HCT116 (cell line): ENCODE data around the gene PKD2L2. TPM values are rescaled to one million over a fixed set of nuclear protein-coding genes. Genes with fewer than 3 reads are reported as not detected.

Source experiments
- ATAC-seq: fragments of 200-7000 bp; cut with Tn5 transposase; 2 replicates; pipeline ENCODE4 v1.9.1; 2020; ENCODE audit warnings: mild to moderate bottlenecking, moderate library complexity
- BruUV-seq: library from RNA; stranded (reverse); fragments of 400-500 nt; replicated peaks from 2 replicates; lab custom pipeline; 2021; lab: Mats Ljungman, UMichigan
- CTCF ChIA-PET: fragments of 300-600 bp; sonication (Branson Sonifier 250); formaldehyde crosslinking; loops from one replicate; lab custom pipeline; 2021; ENCODE audit warnings: antibody characterized with exemption; lab: Charles Lee
- POLR2A ChIA-PET: fragments of 300-600, 350-600 bp; sonication (Branson Sonifier 250); formaldehyde crosslinking; loops from one replicate; lab custom pipeline; 2021; ENCODE audit warnings: antibody characterized with exemption; lab: Charles Lee
- RAD21 ChIA-PET, 2 experiments: fragments of 300-600 bp; sonication (Branson Sonifier 250); formaldehyde crosslinking; loops; one replicate each; lab custom pipeline; 2023; ENCODE audit warnings: low total read pairs in 2 of 2; ENCODE audit not compliant: uncharacterized antibody in 2 of 2, unreplicated experiment in 2 of 2, low non-redundant PET in 1 of 2; lab: Charles Lee
- DNase-seq: peaks from one replicate; pipeline ENCODE4 v3.0.0-alpha.2; 2010; ENCODE audit warnings: low read depth, low spot score
- H2AFZ ChIP-seq: fragments of 200-600 bp; shearing (Covaris generic), sonication (generic); 2 replicates; pipeline ENCODE4 v1.6.1; 2017; ENCODE audit warnings: low read depth, mixed run types, mixed read lengths, antibody characterized with exemption, low read length; ENCODE audit not compliant: poor library complexity, severe bottlenecking
- H3K27ac ChIP-seq: 2 replicates; pipeline ENCODE4 v1.5.1; 2012; ENCODE audit warnings: low read depth, low read length
- H3K27me3 ChIP-seq: fragments of 200-600 bp; sonication (generic); 2 replicates; pipeline ENCODE4 v1.6.1; 2016; ENCODE audit warnings: mixed run types, low read length, mixed read lengths; ENCODE audit not compliant: insufficient read depth
- H3K36me3 ChIP-seq, 2 experiments: fragments of 200-500 bp in 1 of 2; fragments of 200-600 bp in 1 of 2; sonication (Bioruptor generic) in 1 of 2; sonication (generic) in 1 of 2; 2 replicates each; pipeline versions ENCODE4 v1.5.1 to v1.6.1; 2014 to 2016; ENCODE audit warnings: low read length in 2 of 2, inconsistent platforms in 1 of 2, mixed read lengths in 1 of 2, mixed run types in 1 of 2; ENCODE audit not compliant: insufficient read depth in 2 of 2, control insufficient read depth in 1 of 2
- H3K4me1 ChIP-seq, 2 experiments: fragments of 200-600 bp in 1 of 2; sonication (generic) in 1 of 2; 2 replicates each; pipeline versions ENCODE4 v1.5.1 to v1.6.1; 2012 to 2017; ENCODE audit warnings: low read length in 2 of 2, inconsistent platforms in 1 of 2, mild to moderate bottlenecking in 1 of 2, mixed read lengths in 1 of 2, mixed run types in 1 of 2, moderate library complexity in 1 of 2; ENCODE audit not compliant: insufficient read depth in 2 of 2, control insufficient read depth in 1 of 2
- H3K4me2 ChIP-seq: fragments of 200-600 bp; sonication (generic); 2 replicates; pipeline ENCODE4 v1.6.1; 2017; ENCODE audit warnings: mixed run types, low read length, mixed read lengths
- H3K4me3 ChIP-seq, 2 experiments: fragments of 200-600 bp in 1 of 2; sonication (generic) in 1 of 2; replicated peaks in 1 of 2; 2 replicates each; pipeline ENCODE4 v1.5.1; 2011 to 2016; ENCODE audit warnings: low read length in 2 of 2, control low read depth in 1 of 2, low read depth in 1 of 2, mild to moderate bottlenecking in 1 of 2, mixed read lengths in 1 of 2, mixed run types in 1 of 2
- H3K79me2 ChIP-seq: fragments of 200-600 bp; sonication (generic); 2 replicates; pipeline ENCODE4 v1.6.1; 2017; ENCODE audit warnings: mild to moderate bottlenecking, mixed run types, low read length, moderate library complexity, mixed read lengths; ENCODE audit not compliant: insufficient read depth
- H3K9ac ChIP-seq: fragments of 200-600 bp; sonication (generic); 2 replicates; pipeline ENCODE4 v1.6.1; 2016; ENCODE audit warnings: low read length, mixed read lengths
- H3K9me2 ChIP-seq: fragments of 200-600 bp; sonication (generic), shearing (Covaris generic); 2 replicates; pipeline ENCODE4 v1.6.1; 2017; ENCODE audit warnings: mixed run types, mild to moderate bottlenecking, moderate library complexity; ENCODE audit not compliant: insufficient read depth
- H3K9me3 ChIP-seq, 2 experiments: fragments of 200-500 bp in 1 of 2; fragments of 200-600 bp in 1 of 2; sonication (Bioruptor generic) in 1 of 2; sonication (generic) in 1 of 2; 2 replicates each; pipeline ENCODE4 v1.6.1; 2014 to 2017; ENCODE audit warnings: low read length in 2 of 2, mixed read lengths in 2 of 2, inconsistent platforms in 1 of 2, low read depth in 1 of 2, mild to moderate bottlenecking in 1 of 2, mixed run types in 1 of 2, moderate library complexity in 1 of 2; ENCODE audit not compliant: control insufficient read depth in 1 of 2, insufficient read depth in 1 of 2
- H4K20me1 ChIP-seq: fragments of 200-600 bp; sonication (generic), shearing (Covaris generic); 2 replicates; pipeline ENCODE4 v1.6.1; 2017; ENCODE audit warnings: mixed run types, mild to moderate bottlenecking, moderate library complexity; ENCODE audit not compliant: insufficient read depth
- ATF3 ChIP-seq: IDR thresholded peaks from 2 replicates; pipeline ENCODE4 v1.6.1; 2012
- ELF1 ChIP-seq: IDR thresholded peaks from 2 replicates; pipeline ENCODE4 v1.6.1; 2012; ENCODE audit warnings: low read depth, borderline replicate concordance
- EZH2phosphoT487 ChIP-seq: fragments of 200-600 bp; IDR thresholded peaks from 2 replicates; pipeline ENCODE4 v1.6.1; 2018; ENCODE audit warnings: antibody characterized with exemption, borderline replicate concordance
- RAD21 ChIP-seq: IDR thresholded peaks from 2 replicates; pipeline ENCODE4 v1.6.1; 2012; ENCODE audit warnings: low read depth, mild to moderate bottlenecking
- SP1 ChIP-seq: IDR thresholded peaks from 2 replicates; pipeline ENCODE4 v1.6.1; 2012; ENCODE audit warnings: low read depth
- SRF ChIP-seq: IDR thresholded peaks from 2 replicates; pipeline ENCODE4 v1.6.1; 2012; ENCODE audit warnings: low read depth
- ZNF274 ChIP-seq: fragments of 200-500 bp; sonication (Bioruptor generic); IDR thresholded peaks from 2 replicates; pipeline ENCODE4 v1.6.1; 2014; ENCODE audit warnings: mild to moderate bottlenecking, low read depth, low read length, inconsistent platforms
- intact Hi-C: fragments of 100-400 bp; cut with micrococcal nuclease; formaldehyde crosslinking; loops from 2 replicates; pipeline ENCODE4 v1.10.0; 2022
- total RNA-seq: library from RNA; stranded (reverse); gene quantifications from one replicate; pipeline ENCODE4 v1.2.1, GENCODE V29; 2021; ENCODE audit not compliant: unreplicated experiment

Gene PKD2L2
- total RNA-seq, 1 experiment from 2014 or later, result not detected

DNA sequence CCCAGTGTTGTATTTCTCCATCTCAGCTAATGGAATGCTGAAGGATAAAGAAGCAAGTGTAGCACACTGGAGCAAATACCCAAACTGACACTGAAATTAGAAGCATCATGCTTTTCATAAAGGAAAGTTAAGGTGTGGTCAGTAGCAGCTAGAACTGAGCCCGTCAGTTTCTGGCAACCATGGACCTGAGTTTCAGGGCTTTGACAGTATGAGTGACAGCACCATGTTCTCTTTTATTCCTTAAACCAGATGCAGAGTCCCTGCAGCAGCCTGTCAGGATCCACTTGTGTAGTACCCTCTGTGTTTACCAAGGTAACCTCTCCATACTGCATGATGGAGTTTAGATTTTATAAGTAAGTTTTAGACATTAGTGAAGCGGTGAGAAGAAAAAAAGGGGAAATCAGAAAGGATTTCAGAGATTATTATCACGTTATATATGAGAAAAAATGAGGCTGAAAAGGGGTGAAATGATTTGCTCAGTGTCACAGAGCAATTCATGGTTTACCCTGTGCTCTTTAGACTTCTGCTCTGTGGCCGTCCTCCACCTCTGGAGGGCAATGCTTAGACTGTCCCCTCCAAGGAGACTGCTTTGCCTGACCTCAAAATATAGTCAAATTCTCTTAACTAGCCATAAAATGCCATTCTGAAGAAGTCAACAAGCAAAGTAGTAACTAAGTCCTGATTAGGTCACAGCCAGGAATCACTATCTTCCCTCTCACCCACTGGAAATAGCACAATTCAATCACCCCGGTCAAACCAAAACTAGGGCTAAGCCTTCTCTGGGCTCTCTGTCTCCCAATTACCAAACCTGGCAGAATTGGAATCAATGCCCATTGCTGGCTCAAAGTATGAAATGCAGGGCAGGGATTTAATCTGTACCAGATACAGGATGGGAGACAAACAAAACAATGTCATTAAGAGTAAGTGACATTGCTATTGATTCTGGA lies 32.1 kb upstream of the PKD2L2 start (continued):
- no peak for TF ChIP-seq ELF1
- TF ChIP-seq ZNF274, result no peak

DNA sequence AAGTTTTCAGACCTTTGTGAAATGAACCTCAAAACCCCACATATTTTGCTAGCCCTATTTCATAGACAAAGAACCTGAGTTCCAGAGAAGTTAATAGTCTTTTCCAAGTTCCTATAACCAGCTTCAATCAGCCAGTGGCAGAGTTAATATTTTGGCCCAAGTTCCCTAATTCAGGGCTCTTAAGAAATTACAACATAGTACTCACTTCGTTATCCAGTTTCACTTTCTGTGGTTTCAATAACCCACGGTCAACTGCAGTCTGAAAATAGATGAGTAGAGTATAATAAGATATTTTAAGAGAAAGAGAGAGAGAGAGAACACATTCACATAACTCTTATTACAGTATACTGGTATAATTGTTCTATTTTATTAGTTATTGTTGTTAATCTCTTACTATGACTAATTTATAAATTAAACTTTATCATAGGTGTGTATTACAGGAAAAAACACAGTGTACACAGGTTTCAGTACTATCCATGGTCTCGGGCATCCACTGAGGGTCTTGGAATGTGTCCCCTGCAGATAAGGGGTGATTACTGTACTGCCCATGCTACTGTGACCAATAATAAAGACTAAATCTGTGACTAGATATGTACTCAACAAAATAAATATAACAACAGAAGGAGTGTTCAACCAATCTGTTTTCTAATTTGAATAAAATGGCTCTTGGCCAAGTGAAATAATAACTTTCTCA lies 30.9 kb upstream of the PKD2L2 start:
- Histone ChIP-seq H2AFZ (peak overlapping the region; percentile 85), H3K4me3 (no peak overlapping the region), H4K20me1 (no peaks in the 10 kb centered on the region), H3K9me2 (no peaks in the 10 kb centered on the region)
- TF ChIP-seq RAD21 (no peak), SP1 (no peak), SRF (no peak), EZH2phosphoT487 (no peak), ATF3 (no peak)
- TF ChIP-seq, all 23 proteins: peak for 0
- Histone ChIP-seq H3K4me2 (peak overlapping the region; percentile 39), H3K9ac (no peak overlapping the region), H3K27me3 (no peaks in the 10 kb centered on the region), H3K79me2 (no peaks in the 10 kb centered on the region), H3K27ac (no peak overlapping the region), H3K36me3 (no peaks in the 10 kb centered on the region), H3K4me1 (no peaks in the 10 kb centered on the region), H3K9me3 (no peaks in the 10 kb centered on the region)
- ATAC-seq (no peak), DNase-seq (no peak)
- POLR2A ChIA-PET, result no interaction called here
- RAD21 ChIA-PET, result no interaction called here
- CTCF ChIA-PET, result no interaction called here
- intact Hi-C loops, result no loop called here
- BruUV-seq, result no TSS peak
